Kidney epithelial cell (primary cell): ENCODE data around the gene ATXN7. TPM values are rescaled to one million over a fixed set of nuclear protein-coding genes. Genes with fewer than 3 reads are reported as not detected.
A peak's percentile ranks its signal among the peaks of the same experiment; 100 is the strongest.

ENCODE experiments used
- DNase-seq: peaks from one replicate; pipeline ENCODE4 v3.0.0-alpha.2; 2010; ENCODE audit warnings: low read depth
- H3K27me3 ChIP-seq: 2 replicates; pipeline ENCODE4 v1.6.0; 2011; ENCODE audit warnings: low read length; ENCODE audit not compliant: control insufficient read depth, insufficient read depth
- H3K36me3 ChIP-seq: 2 replicates; pipeline ENCODE4 v1.5.1; 2011; ENCODE audit warnings: low read length; ENCODE audit not compliant: control insufficient read depth, insufficient read depth
- H3K4me3 ChIP-seq: 2 replicates; pipeline ENCODE4 v1.5.1; 2011; ENCODE audit warnings: low read depth, mild to moderate bottlenecking, control low read depth, low read length
- CTCF ChIP-seq: IDR thresholded peaks from 2 replicates; pipeline ENCODE4 v1.5.1; 2011; ENCODE audit warnings: mild to moderate bottlenecking, moderate library complexity, low read length, control low read depth, inconsistent platforms; ENCODE audit not compliant: insufficient read depth, poor library complexity, severe bottlenecking
- total RNA-seq: library from RNA; depleted of rRNA; stranded (reverse); fragments of >200 nt; gene quantifications from 2 replicates; pipeline ENCODE4 v1.2.3, GENCODE V29; 2015

Gene ATXN7
- total RNA-seq, 1 donor from 2014 or later = 12.3 TPM

GRCh38 chr3:64048631-64049061 lies 185.0 kb downstream of the ATXN7 start:
- TF ChIP-seq CTCF = no peak
- no peak overlapping the region for H3K4me3 ChIP-seq
- H3K27me3 ChIP-seq = no peaks in the 10 kb centered on the region
- no peaks in the 10 kb centered on the region for H3K36me3 ChIP-seq
- no peak for DNase-seq

GRCh38 chr3:64049136-64049535 lies 185.5 kb downstream of the ATXN7 start:
- Histone ChIP-seq H3K27me3 (no peaks in the 10 kb centered on the region), H3K4me3 (no peak overlapping the region), H3K36me3 (no peaks in the 10 kb centered on the region)
- TF ChIP-seq CTCF = no peak
- peak; percentile 65 for DNase-seq

- DNase-seq = no peak
- TF ChIP-seq CTCF = no peak
- Histone ChIP-seq H3K36me3 (no peaks in the 10 kb centered on the region), H3K27me3 (no peaks in the 10 kb centered on the region), H3K4me3 (no peak overlapping the region)
Measured at GRCh38 chr3:64049832-64050231, 186.2 kb downstream of the ATXN7 start.

Other genes with a start within 250 kb of the ATXN7 start
- not detected in 2 replicates for gene SNTN, start 211.2 kb upstream of the ATXN7 start, total RNA-seq
- not detected in 2 replicates for gene C3orf49, start 44.6 kb upstream of the ATXN7 start, total RNA-seq
- 59.5 and 66.7 TPM in 2 replicates for gene THOC7, start 62 bp upstream of the ATXN7 start, total RNA-seq
- gene SCAANT1, start 48.5 kb downstream of the ATXN7 start, total RNA-seq = not detected in 2 replicates
- gene PSMD6, start 159.6 kb downstream of the ATXN7 start, total RNA-seq = 97.4 and 98.6 TPM in 2 replicates